ENCODE data around the gene ZNF74. TPM values are rescaled to one million over a fixed set of nuclear protein-coding genes. Genes with fewer than 3 reads are reported as not detected.
"Not testable (repeated sequence)": the region's sequence is repeated elsewhere in the genome, so short reads cannot be mapped to it uniquely, and the experiment has no call there.

Gene ZNF74
- total RNA-seq (35.6 and 90.9 TPM in 2 replicates), polyA plus RNA-seq (24.4 and 30.1 TPM in 2 replicates)

DNA sequence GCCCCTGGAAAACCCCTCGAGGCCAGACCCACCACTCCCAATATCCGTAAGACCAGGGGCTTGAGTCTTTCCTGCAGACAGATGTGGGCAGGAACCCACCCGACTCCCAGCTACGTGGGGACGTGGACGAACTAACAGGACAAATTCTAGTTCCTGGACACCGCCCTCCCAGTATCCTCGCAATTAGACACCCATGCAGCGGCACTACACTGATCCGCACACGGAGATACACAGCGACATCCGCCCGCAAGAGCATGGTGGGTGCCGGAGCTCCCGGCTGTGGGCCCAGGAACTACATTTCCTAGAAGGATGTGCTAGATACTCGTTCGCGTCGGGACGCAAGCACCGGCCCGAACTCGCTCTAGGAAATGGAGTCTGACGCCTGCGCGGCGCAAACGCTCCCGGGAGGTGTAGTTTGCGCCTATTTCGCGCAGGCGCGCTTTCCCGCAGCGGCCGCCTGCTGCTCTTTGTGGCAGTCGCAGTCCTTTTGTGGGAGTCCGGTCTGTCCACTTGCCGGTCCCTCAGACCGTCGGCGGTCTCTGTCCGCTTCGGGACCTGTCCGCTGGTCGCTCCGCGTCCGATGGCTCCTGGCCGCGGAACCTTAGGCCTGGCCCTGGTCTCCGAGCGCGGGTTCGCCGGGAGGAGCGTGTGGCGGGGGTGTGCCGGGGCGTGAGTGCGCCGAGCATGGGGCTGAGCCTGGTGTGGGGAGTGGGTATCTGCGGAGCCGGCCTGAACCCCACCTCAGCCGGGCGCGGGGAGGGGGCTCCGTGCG is at the start of gene ZNF74:
ZNF74 (plus strand) TSS at position 447 of the 772 bp plus-strand sequence. CDS start 478 bp downstream, outside the sequence.
- peaks cover 11% of the 10 kb centered on the region for H3K4me1 ChIP-seq (ENCODE audit: low read depth)
- H3K27me3 ChIP-seq, result no peaks in the 10 kb centered on the region
- DNase-seq (ENCODE audit: low read depth in 1 of 2, low spot score in 1 of 2), result peak; percentile 95
- no peaks in the 10 kb centered on the region for H3K36me3 ChIP-seq
- peak within 1 kb of the TSS; percentile 78 for H3K4me3 ChIP-seq
- no peaks in the 10 kb centered on the region for H3K9me3 ChIP-seq (ENCODE audit: low read depth)
- peak within 1 kb of the TSS; percentile 90 for H3K27ac ChIP-seq
- TF ChIP-seq, protein P1, sequence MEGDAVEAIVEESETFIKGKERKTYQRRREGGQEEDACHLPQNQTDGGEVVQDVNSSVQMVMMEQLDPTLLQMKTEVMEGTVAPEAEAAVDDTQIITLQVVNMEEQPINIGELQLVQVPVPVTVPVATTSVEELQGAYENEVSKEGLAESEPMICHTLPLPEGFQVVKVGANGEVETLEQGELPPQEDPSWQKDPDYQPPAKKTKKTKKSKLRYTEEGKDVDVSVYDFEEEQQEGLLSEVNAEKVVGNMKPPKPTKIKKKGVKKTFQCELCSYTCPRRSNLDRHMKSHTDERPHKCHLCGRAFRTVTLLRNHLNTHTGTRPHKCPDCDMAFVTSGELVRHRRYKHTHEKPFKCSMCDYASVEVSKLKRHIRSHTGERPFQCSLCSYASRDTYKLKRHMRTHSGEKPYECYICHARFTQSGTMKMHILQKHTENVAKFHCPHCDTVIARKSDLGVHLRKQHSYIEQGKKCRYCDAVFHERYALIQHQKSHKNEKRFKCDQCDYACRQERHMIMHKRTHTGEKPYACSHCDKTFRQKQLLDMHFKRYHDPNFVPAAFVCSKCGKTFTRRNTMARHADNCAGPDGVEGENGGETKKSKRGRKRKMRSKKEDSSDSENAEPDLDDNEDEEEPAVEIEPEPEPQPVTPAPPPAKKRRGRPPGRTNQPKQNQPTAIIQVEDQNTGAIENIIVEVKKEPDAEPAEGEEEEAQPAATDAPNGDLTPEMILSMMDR (IDR thresholded peaks at IDR 0.05; ENCODE audit: low read depth, low read length), result no peak

- H3K27me3 ChIP-seq; H3K4me3 ChIP-seq; H3K9me3 ChIP-seq (ENCODE audit: low read depth); H3K4me1 ChIP-seq (ENCODE audit: low read depth); H3K27ac ChIP-seq; H3K36me3 ChIP-seq; DNase-seq (ENCODE audit: low read depth in 1 of 2, low spot score in 1 of 2): not testable (repeated sequence)
These were observed 47.4 kb upstream of the ZNF74 start for GRCh38 chr22:20346553-20346952.

DNA sequence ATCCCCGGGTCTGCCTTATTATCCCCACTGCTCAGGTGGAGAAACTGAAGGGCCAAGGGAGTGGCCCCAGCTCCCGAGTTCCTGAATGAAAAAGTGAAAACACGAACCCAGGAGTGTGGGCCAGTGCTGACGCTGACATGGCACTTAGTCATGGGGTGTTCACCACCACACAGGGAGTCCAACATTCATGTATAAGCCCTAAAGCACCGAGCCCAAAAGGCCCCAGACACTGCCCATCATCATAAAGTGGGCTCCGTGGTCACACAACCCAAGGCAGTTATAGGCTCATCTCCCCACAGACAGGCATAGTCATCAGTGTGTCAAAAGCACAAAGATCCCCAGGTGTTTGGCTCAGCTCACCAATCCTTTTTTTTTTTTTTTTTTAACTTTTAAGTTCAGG is 41.4 kb upstream of the ZNF74 start:
- H3K36me3 ChIP-seq; H3K9me3 ChIP-seq (ENCODE audit: low read depth); H3K27me3 ChIP-seq; H3K4me1 ChIP-seq (ENCODE audit: low read depth); DNase-seq (ENCODE audit: low read depth in 1 of 2, low spot score in 1 of 2); H3K4me3 ChIP-seq; H3K27ac ChIP-seq: not testable (repeated sequence)

GRCh38 chr22:20354238-20354975 is 39.5 kb upstream of the ZNF74 start:
- Histone ChIP-seq H3K36me3 (no peaks in the 10 kb centered on the region), H3K27ac (no peak overlapping the region), H3K9me3 (ENCODE audit: low read depth) (no peaks in the 10 kb centered on the region), H3K27me3 (no peaks in the 10 kb centered on the region), H3K4me1 (ENCODE audit: low read depth) (no peaks in the 10 kb centered on the region), H3K4me3 (no peak overlapping the region)
- no peak for DNase-seq (ENCODE audit: low read depth in 1 of 2, low spot score in 1 of 2)
- TF ChIP-seq, protein P1 (IDR thresholded peaks at IDR 0.05; ENCODE audit: low read depth, low read length), result no peak

GRCh38 chr22:20355939-20356636 is 37.9 kb upstream of the ZNF74 start:
- not testable (repeated sequence) for H3K9me3 ChIP-seq (ENCODE audit: low read depth); H3K27ac ChIP-seq; H3K27me3 ChIP-seq; DNase-seq (ENCODE audit: low read depth in 1 of 2, low spot score in 1 of 2); H3K4me3 ChIP-seq; H3K4me1 ChIP-seq (ENCODE audit: low read depth); H3K36me3 ChIP-seq

GRCh38 chr22:20356906-20357305 is 37.0 kb upstream of the ZNF74 start:
- H3K4me3 ChIP-seq; H3K27me3 ChIP-seq; H3K9me3 ChIP-seq (ENCODE audit: low read depth); H3K4me1 ChIP-seq (ENCODE audit: low read depth); H3K27ac ChIP-seq; DNase-seq (ENCODE audit: low read depth in 1 of 2, low spot score in 1 of 2); H3K36me3 ChIP-seq: not testable (repeated sequence)

GRCh38 chr22:20357967-20358366 is 36.0 kb upstream of the ZNF74 start:
- H3K27ac ChIP-seq; H3K9me3 ChIP-seq (ENCODE audit: low read depth); DNase-seq (ENCODE audit: low read depth in 1 of 2, low spot score in 1 of 2); H3K27me3 ChIP-seq; H3K4me3 ChIP-seq; H3K36me3 ChIP-seq; H3K4me1 ChIP-seq (ENCODE audit: low read depth): not testable (repeated sequence)

- not testable (repeated sequence) for H3K9me3 ChIP-seq (ENCODE audit: low read depth); H3K4me3 ChIP-seq; H3K27me3 ChIP-seq; H3K4me1 ChIP-seq (ENCODE audit: low read depth); DNase-seq (ENCODE audit: low read depth in 1 of 2, low spot score in 1 of 2); H3K36me3 ChIP-seq; H3K27ac ChIP-seq
These were observed 35.3 kb upstream of the ZNF74 start for GRCh38 chr22:20358503-20359239.

DNA sequence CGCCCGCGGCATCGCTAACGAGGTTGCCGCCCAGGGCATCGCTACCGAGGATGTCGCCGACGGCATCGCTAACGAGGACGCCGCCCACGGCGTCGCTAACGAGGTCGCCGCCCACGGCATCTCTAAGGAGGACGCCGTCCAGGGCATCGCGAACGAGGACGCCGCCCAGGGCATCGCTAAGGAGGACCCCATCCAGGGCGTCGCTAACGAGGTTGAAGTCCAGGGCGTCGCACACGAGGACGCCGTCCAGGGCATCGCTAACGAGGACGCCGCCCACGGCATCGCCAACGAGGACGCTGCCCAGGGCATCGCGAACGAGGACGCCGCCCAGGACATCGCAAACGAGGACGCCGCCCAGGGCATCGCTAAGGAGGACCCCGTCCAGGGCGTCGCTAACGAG is 33.7 kb upstream of the ZNF74 start:
- H3K4me1 ChIP-seq (ENCODE audit: low read depth); DNase-seq (ENCODE audit: low read depth in 1 of 2, low spot score in 1 of 2); H3K36me3 ChIP-seq; H3K27me3 ChIP-seq; H3K9me3 ChIP-seq (ENCODE audit: low read depth); H3K4me3 ChIP-seq; H3K27ac ChIP-seq: not testable (repeated sequence)

GRCh38 chr22:20360866-20361751 is 32.8 kb upstream of the ZNF74 start:
- not testable (repeated sequence) for DNase-seq (ENCODE audit: low read depth in 1 of 2, low spot score in 1 of 2); H3K9me3 ChIP-seq (ENCODE audit: low read depth); H3K36me3 ChIP-seq; H3K4me3 ChIP-seq; H3K27ac ChIP-seq; H3K27me3 ChIP-seq; H3K4me1 ChIP-seq (ENCODE audit: low read depth)
